OCI-LY1 (cell line): ENCODE measurements around the gene PIAS1.

Source experiments
- H2AFZ ChIP-seq: fragments of 200-600 bp; sonication (generic), shearing (Covaris generic); 2 replicates; pipeline ENCODE4 v1.6.0; 2014; ENCODE audit warnings: antibody characterized with exemption, mild to moderate bottlenecking, low read length
- H3F3A ChIP-seq: fragments of 200-600 bp; sonication (generic), shearing (Covaris generic); 2 replicates; pipeline ENCODE4 v1.6.0; 2014; ENCODE audit warnings: mild to moderate bottlenecking, antibody characterized with exemption, low read length, moderate library complexity; ENCODE audit not compliant: insufficient read depth
- H3K27ac ChIP-seq: fragments of 200-600 bp; sonication (generic); 2 replicates; pipeline ENCODE4 v1.5.1; 2014; ENCODE audit warnings: low read length, mixed run types, mild to moderate bottlenecking, low read depth; ENCODE audit not compliant: poor library complexity, severe bottlenecking
- H3K27me3 ChIP-seq: fragments of 200-600 bp; sonication (generic); 2 replicates; pipeline ENCODE4 v1.6.0; 2014; ENCODE audit warnings: antibody characterized with exemption, mild to moderate bottlenecking, low read length, moderate library complexity; ENCODE audit not compliant: insufficient read depth
- H3K36me3 ChIP-seq: fragments of 200-600 bp; sonication (generic); 2 replicates; pipeline ENCODE4 v1.6.1; 2014; ENCODE audit warnings: mild to moderate bottlenecking, antibody characterized with exemption, low read length, moderate library complexity, mixed read lengths; ENCODE audit not compliant: insufficient read depth
- H3K4me1 ChIP-seq: fragments of 200-600 bp; sonication (generic); 2 replicates; pipeline ENCODE4 v1.5.1; 2014; ENCODE audit warnings: mild to moderate bottlenecking, low read length, moderate library complexity; ENCODE audit not compliant: insufficient read depth, severe bottlenecking
- H3K4me2 ChIP-seq: fragments of 200-600 bp; sonication (generic), shearing (Covaris generic); 2 replicates; pipeline ENCODE4 v1.6.1; 2014; ENCODE audit warnings: low read length
- H3K4me3 ChIP-seq: fragments of 200-600 bp; sonication (generic); 2 replicates; pipeline ENCODE4 v1.5.1; 2014; ENCODE audit warnings: low read length, low read depth, mild to moderate bottlenecking, mixed read lengths; ENCODE audit not compliant: poor library complexity, severe bottlenecking
- H3K79me2 ChIP-seq: fragments of 200-600 bp; shearing (Covaris generic); 2 replicates; pipeline ENCODE4 v1.6.1; 2016; ENCODE audit warnings: mixed run types, low read length, mixed read lengths; ENCODE audit not compliant: insufficient read depth
- H3K9ac ChIP-seq: fragments of 200-600 bp; sonication (generic), shearing (Covaris generic); 2 replicates; pipeline ENCODE4 v1.6.1; 2014; ENCODE audit warnings: mild to moderate bottlenecking, low read length, mixed read lengths
- H3K9me2 ChIP-seq: fragments of 200-600 bp; sonication (generic), shearing (Covaris generic); 2 replicates; pipeline ENCODE4 v1.6.1; 2014; ENCODE audit warnings: low read depth, mild to moderate bottlenecking, low read length, mixed read lengths
- H3K9me3 ChIP-seq: fragments of 200-600 bp; shearing (Covaris generic); 2 replicates; pipeline ENCODE4 v1.6.1; 2014; ENCODE audit warnings: low read length, mixed read lengths
- H4K20me1 ChIP-seq: fragments of 200-600 bp; sonication (generic), shearing (Covaris generic); 2 replicates; pipeline ENCODE4 v1.6.0; 2016; ENCODE audit warnings: mild to moderate bottlenecking, low read length; ENCODE audit not compliant: insufficient read depth
- CTCF ChIP-seq: fragments of 200-600 bp; sonication (generic), shearing (Covaris generic); IDR thresholded peaks from 2 replicates; pipeline ENCODE4 v1.5.1; 2017; ENCODE audit warnings: mild to moderate bottlenecking, antibody characterized with exemption, low read length, moderate library complexity, mixed read lengths
- EZH2 ChIP-seq: fragments of 200-600 bp; sonication (generic), shearing (Covaris generic); IDR thresholded peaks from 2 replicates; pipeline ENCODE4 v1.8.0; 2017; ENCODE audit warnings: borderline replicate concordance, mixed run types, mild to moderate bottlenecking, antibody characterized with exemption, low read length, moderate library complexity, mixed read lengths

The PIAS1 gene

GRCh38 chr15:68091743-68092142, 37.6 kb downstream of the PIAS1 start:
- no peaks in the 10 kb centered on the region for H3K27me3 ChIP-seq
- no peak overlapping the region for H3K4me2 ChIP-seq
- no peaks in the 10 kb centered on the region for H3K4me1 ChIP-seq
- no peak overlapping the region for H3K27ac ChIP-seq
- H3F3A ChIP-seq = no peaks in the 10 kb centered on the region
- no peak overlapping the region for H3K4me3 ChIP-seq
- H4K20me1 ChIP-seq = no peaks in the 10 kb centered on the region
- no peak overlapping the region for H2AFZ ChIP-seq
- H3K36me3 ChIP-seq = peaks cover 78% of the 10 kb centered on the region
- no peak overlapping the region for H3K9ac ChIP-seq
- peaks cover 6% of the 10 kb centered on the region for H3K9me3 ChIP-seq
- TF ChIP-seq EZH2 = no peak
- H3K79me2 ChIP-seq = peaks cover 79% of the 10 kb centered on the region
- H3K9me2 ChIP-seq = no peaks in the 10 kb centered on the region

GRCh38 chr15:68096099-68096498, 42.0 kb downstream of the PIAS1 start:
- H3K4me2 ChIP-seq = no peak overlapping the region
- H2AFZ ChIP-seq = no peak overlapping the region
- no peaks in the 10 kb centered on the region for H4K20me1 ChIP-seq
- peaks cover 76% of the 10 kb centered on the region for H3K36me3 ChIP-seq
- no peaks in the 10 kb centered on the region for H3K9me2 ChIP-seq
- H3K79me2 ChIP-seq = peaks cover 90% of the 10 kb centered on the region
- no peaks in the 10 kb centered on the region for H3F3A ChIP-seq
- TF ChIP-seq CTCF (no peak), EZH2 (no peak)
- H3K27me3 ChIP-seq = no peaks in the 10 kb centered on the region
- no peak overlapping the region for H3K4me3 ChIP-seq
- H3K9ac ChIP-seq = no peak overlapping the region
- H3K4me1 ChIP-seq = no peaks in the 10 kb centered on the region
- peaks cover 10% of the 10 kb centered on the region for H3K9me3 ChIP-seq
- H3K27ac ChIP-seq = no peak overlapping the region

- Histone ChIP-seq H3K4me3 (no peak overlapping the region), H3K4me2 (no peak overlapping the region), H3K4me1 (no peaks in the 10 kb centered on the region), H3K36me3 (peaks cover 77% of the 10 kb centered on the region), H3K79me2 (peaks cover 87% of the 10 kb centered on the region), H3K9ac (no peak overlapping the region), H3K9me3 (peaks cover 10% of the 10 kb centered on the region), H3K27me3 (no peaks in the 10 kb centered on the region), H4K20me1 (no peaks in the 10 kb centered on the region), H3K27ac (no peak overlapping the region), H2AFZ (no peak overlapping the region), H3K9me2 (no peaks in the 10 kb centered on the region), H3F3A (no peaks in the 10 kb centered on the region)
- no peak for TF ChIP-seq CTCF
- no peak for TF ChIP-seq EZH2
These were observed 42.9 kb downstream of the PIAS1 start for GRCh38 chr15:68097029-68097428.

GRCh38 chr15:68098465-68098864, 44.4 kb downstream of the PIAS1 start:
- H4K20me1 ChIP-seq = no peaks in the 10 kb centered on the region
- no peak overlapping the region for H3K4me2 ChIP-seq
- peaks cover 11% of the 10 kb centered on the region for H3K9me3 ChIP-seq
- H3K4me1 ChIP-seq = no peaks in the 10 kb centered on the region
- H3K79me2 ChIP-seq = peaks cover 82% of the 10 kb centered on the region
- TF ChIP-seq CTCF = no peak
- no peak for TF ChIP-seq EZH2
- H3K9me2 ChIP-seq = no peaks in the 10 kb centered on the region
- no peaks in the 10 kb centered on the region for H3F3A ChIP-seq
- no peaks in the 10 kb centered on the region for H3K27me3 ChIP-seq
- H3K36me3 ChIP-seq = peaks cover 78% of the 10 kb centered on the region
- H2AFZ ChIP-seq = no peak overlapping the region
- H3K9ac ChIP-seq = no peak overlapping the region
- H3K4me3 ChIP-seq = no peak overlapping the region
- H3K27ac ChIP-seq = no peak overlapping the region
